Effector CD8-positive, alpha-beta T cell (primary cell): Measurements from ENCODE around the gene PWP1.

Experiments used
- DNase-seq: peaks from one replicate; lab custom pipeline; 2025; lab: John Stamatoyannopoulos, UW
- total RNA-seq, 4 experiments: gene quantifications; one replicate each; lab custom pipeline; 2026; lab: John Stamatoyannopoulos, UW

PWP1 gene
- total RNA-seq: 61.9 to 113 (median 69.7) reads per million in 4 experiments

GRCh38 chr12:107685360-107686248 is at the start of gene PWP1:
Gene PWP1 (plus strand): TSS chr12:107685799. CDS start chr12:107685900, 101 bp downstream.
- DNase-seq: peak; percentile 91

GRCh38 chr12:107641154-107641553 is 44.4 kb upstream of the PWP1 start:
- no peak for DNase-seq

GRCh38 chr12:107642240-107642639 is 43.4 kb upstream of the PWP1 start:
- DNase-seq: no peak

- no peak for DNase-seq
Observed at GRCh38 chr12:107645630-107646333, 39.8 kb upstream of the PWP1 start.

- DNase-seq: no peak
Observed at GRCh38 chr12:107646436-107646835, 39.2 kb upstream of the PWP1 start.

- DNase-seq: no peak
Observed at GRCh38 chr12:107649661-107650061, 35.9 kb upstream of the PWP1 start.

GRCh38 chr12:107650977-107651376 is 34.6 kb upstream of the PWP1 start:
- no peak for DNase-seq

GRCh38 chr12:107651571-107652449 is 33.8 kb upstream of the PWP1 start:
- no peak for DNase-seq

- DNase-seq: no peak
Observed at GRCh38 chr12:107653519-107653918, 32.1 kb upstream of the PWP1 start.

- DNase-seq: no peak
Observed at GRCh38 chr12:107654873-107655272, 30.7 kb upstream of the PWP1 start.

- DNase-seq: no peak
Observed at GRCh38 chr12:107655281-107656065, 30.1 kb upstream of the PWP1 start.

- no peak for DNase-seq
Observed at GRCh38 chr12:107656302-107656701, 29.3 kb upstream of the PWP1 start.

GRCh38 chr12:107657133-107657532 is 28.5 kb upstream of the PWP1 start:
- DNase-seq: no peak

GRCh38 chr12:107657621-107658020 is 28.0 kb upstream of the PWP1 start:
- no peak for DNase-seq

GRCh38 chr12:107660235-107660634 is 25.4 kb upstream of the PWP1 start:
- DNase-seq: no peak

GRCh38 chr12:107660861-107661415 is 24.7 kb upstream of the PWP1 start:
- DNase-seq: no peak

- DNase-seq: no peak
Observed at GRCh38 chr12:107661830-107662229, 23.8 kb upstream of the PWP1 start.

- no peak for DNase-seq
Observed at GRCh38 chr12:107662484-107662883, 23.1 kb upstream of the PWP1 start.

GRCh38 chr12:107663277-107663676 is 22.3 kb upstream of the PWP1 start:
- no peak for DNase-seq

GRCh38 chr12:107666009-107666408 is 19.6 kb upstream of the PWP1 start:
- DNase-seq: no peak

- no peak for DNase-seq
Observed at GRCh38 chr12:107667464-107667863, 18.1 kb upstream of the PWP1 start.
